Fibroblast of mammary gland (primary cell): ENCODE measurements around the gene PSMD14.
A peak's percentile ranks its signal among the peaks of the same experiment; 100 is the strongest.

Experiments used
- DNase-seq: peaks from one replicate; pipeline ENCODE4 v3.0.0-alpha.2; 2010; ENCODE audit warnings: low read depth
- H3K4me3 ChIP-seq: 2 replicates; pipeline ENCODE4 v1.5.1; 2011; ENCODE audit warnings: low read depth, mild to moderate bottlenecking, low read length, moderate library complexity; ENCODE audit not compliant: control insufficient read depth
- CTCF ChIP-seq: conservative IDR thresholded peaks from 2 replicates; pipeline ENCODE4 v1.5.1; 2011; ENCODE audit warnings: low read depth, low read length, inconsistent platforms; ENCODE audit not compliant: control insufficient read depth, insufficient read depth

The PSMD14 gene

GRCh38 chr2:161430386-161430785 lies 122.2 kb downstream of the PSMD14 start:
- DNase-seq, result no peak
- no peak overlapping the region for H3K4me3 ChIP-seq
- no peak for TF ChIP-seq CTCF

- H3K4me3 ChIP-seq, result no peak overlapping the region
- no peak for TF ChIP-seq CTCF
- DNase-seq, result no peak
Observed at GRCh38 chr2:161432107-161432506, 123.9 kb downstream of the PSMD14 start.

- DNase-seq, result no peak
- no peak for TF ChIP-seq CTCF
- no peak overlapping the region for H3K4me3 ChIP-seq
Observed at GRCh38 chr2:161434118-161434517, 125.9 kb downstream of the PSMD14 start.

GRCh38 chr2:161436411-161436810 lies 128.2 kb downstream of the PSMD14 start:
- H3K4me3 ChIP-seq, result no peak overlapping the region
- no peak for TF ChIP-seq CTCF
- peak; percentile 93 for DNase-seq

GRCh38 chr2:161438598-161438997 lies 130.4 kb downstream of the PSMD14 start:
- TF ChIP-seq CTCF, result no peak
- no peak for DNase-seq

GRCh38 chr2:161445097-161445496 lies 136.9 kb downstream of the PSMD14 start:
- TF ChIP-seq CTCF, result no peak
- H3K4me3 ChIP-seq, result no peak overlapping the region
- DNase-seq, result no peak

More at GRCh38 chr2:161438598-161438997, 130.4 kb downstream of the PSMD14 start:
- H3K4me3 ChIP-seq, result no peak overlapping the region

GRCh38 chr2:161448431-161448830 lies 140.2 kb downstream of the PSMD14 start:
- DNase-seq, result no peak
- H3K4me3 ChIP-seq, result no peak overlapping the region
- no peak for TF ChIP-seq CTCF
